Measurements from ENCODE around the gene UGT1A8.
A peak's percentile ranks its signal among the peaks of the same experiment; 100 is the strongest.
"Not testable (repeated sequence)": the region's sequence is repeated elsewhere in the genome, so short reads cannot be mapped to it uniquely, and the experiment has no call there.

UGT1A8 gene

DNA sequence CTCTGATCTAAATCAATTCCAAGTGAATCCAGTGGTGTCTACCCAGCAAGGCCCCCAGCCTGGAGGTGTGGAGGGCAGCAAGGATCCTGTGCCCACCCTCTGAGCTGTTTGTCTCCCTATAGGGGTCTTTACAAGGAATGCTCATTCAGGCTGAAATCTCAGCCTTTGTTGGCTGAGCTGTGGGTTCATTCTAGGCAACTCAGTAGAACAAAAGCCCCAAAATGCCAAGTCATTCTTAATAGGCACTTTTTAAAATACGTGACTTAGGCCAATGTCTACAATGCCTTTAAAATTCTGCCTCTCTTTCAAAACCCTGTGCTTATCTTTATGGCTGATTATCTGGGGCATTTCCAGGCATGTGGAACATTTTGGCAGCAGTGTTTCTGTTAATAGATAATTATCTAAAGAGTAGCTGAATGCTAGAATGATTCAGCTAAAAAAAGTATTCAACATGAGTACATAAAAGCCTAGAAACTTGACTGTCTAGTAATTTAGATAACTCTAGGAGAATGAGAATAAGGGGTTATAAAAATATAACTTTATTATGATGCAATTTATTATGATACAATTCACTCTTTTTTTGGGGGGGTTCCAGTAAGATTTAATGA, 82.7 kb downstream of the UGT1A8 start:
- peak overlapping the region in 1 of 2 experiments; percentile 6 for H3K27ac ChIP-seq (ENCODE audit: insufficient read depth in 1 of 2, low read depth in 1 of 2, low read length in 2 of 2, poor library complexity in 1 of 2, severe bottlenecking in 2 of 2)
- no peaks in the 10 kb centered on the region for H3K36me3 ChIP-seq (ENCODE audit: control insufficient read depth in 4 of 4, insufficient read depth in 4 of 4, low read length in 3 of 4)
- DNase-seq, result peak; percentile 75 to 91 (median 85)
- ChIA-PET POLR2A (no interaction called here), CTCF (interaction anchor here (2.0 kb wide), 1 partner anchor 9 kb away, joined by 6 read pairs; no protein-coding TSS in a partner anchor)
- peaks cover 0 to 17% (median 7%) of the 10 kb centered on the region in 4 experiments for H3K4me1 ChIP-seq (ENCODE audit: control extremely low read depth in 1 of 4, control insufficient read depth in 4 of 4, insufficient read depth in 4 of 4, low read length in 3 of 4)
- H3K9me3 ChIP-seq (ENCODE audit: control extremely low read depth in 1 of 5, control insufficient read depth in 4 of 5, insufficient read depth in 2 of 5, low read depth in 1 of 5, low read length in 4 of 5), result no peaks in the 10 kb centered on the region
- no CpG with 5 or more reads among the region's 1 CpG for WGBS (ENCODE audit: insufficient coverage)
- H3K27me3 ChIP-seq (replicated peaks in 2 of 5; ENCODE audit: control insufficient read depth in 4 of 5, insufficient read depth in 5 of 5, low read length in 4 of 5), result no peaks in the 10 kb centered on the region
- no peak overlapping the region for H3K4me3 ChIP-seq (ENCODE audit: control insufficient read depth in 1 of 7, extremely low read depth in 1 of 7, insufficient read depth in 4 of 7, low read depth in 2 of 7, low read length in 6 of 7)

DNA sequence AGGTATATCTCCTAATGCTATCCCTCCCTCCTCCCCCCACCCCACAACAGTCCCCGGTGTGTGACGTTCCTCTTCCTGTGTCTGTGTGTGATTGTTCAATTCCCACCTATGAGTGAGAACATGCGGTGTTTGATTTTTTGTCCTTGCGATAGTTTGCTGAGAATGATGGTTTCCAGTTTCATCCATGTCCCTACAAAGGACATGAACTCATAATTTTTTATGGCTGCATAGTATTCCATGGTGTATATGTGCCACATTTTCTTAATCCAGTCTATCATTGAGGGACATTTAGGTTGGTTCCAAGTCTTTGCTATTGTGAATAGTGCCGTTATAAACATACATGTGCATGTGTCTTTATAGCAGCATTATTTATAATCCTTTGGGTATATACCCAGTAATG, 83.4 kb downstream of the UGT1A8 start:
- no CpG with 5 or more reads among the region's 5 CpGs for WGBS (ENCODE audit: insufficient coverage)
- H3K4me3 ChIP-seq (ENCODE audit: control insufficient read depth in 1 of 7, extremely low read depth in 1 of 7, insufficient read depth in 4 of 7, low read depth in 2 of 7, low read length in 6 of 7); H3K36me3 ChIP-seq (ENCODE audit: control insufficient read depth in 4 of 4, insufficient read depth in 4 of 4, low read length in 3 of 4); DNase-seq; H3K27me3 ChIP-seq (replicated peaks in 2 of 5; ENCODE audit: control insufficient read depth in 4 of 5, insufficient read depth in 5 of 5, low read length in 4 of 5); H3K27ac ChIP-seq (ENCODE audit: insufficient read depth in 1 of 2, low read depth in 1 of 2, low read length in 2 of 2, poor library complexity in 1 of 2, severe bottlenecking in 2 of 2); H3K9me3 ChIP-seq (ENCODE audit: control extremely low read depth in 1 of 5, control insufficient read depth in 4 of 5, insufficient read depth in 2 of 5, low read depth in 1 of 5, low read length in 4 of 5); POLR2A ChIA-PET: not testable (repeated sequence)
- H3K4me1 ChIP-seq (ENCODE audit: control extremely low read depth in 1 of 4, control insufficient read depth in 4 of 4, insufficient read depth in 4 of 4, low read length in 3 of 4), result peaks cover 0 to 17% (median 7%) of the 10 kb centered on the region in 4 experiments
- CTCF ChIA-PET, result interaction anchor here (2.0 kb wide), 1 partner anchor 10 kb away, joined by 6 read pairs; no protein-coding TSS in a partner anchor

DNA sequence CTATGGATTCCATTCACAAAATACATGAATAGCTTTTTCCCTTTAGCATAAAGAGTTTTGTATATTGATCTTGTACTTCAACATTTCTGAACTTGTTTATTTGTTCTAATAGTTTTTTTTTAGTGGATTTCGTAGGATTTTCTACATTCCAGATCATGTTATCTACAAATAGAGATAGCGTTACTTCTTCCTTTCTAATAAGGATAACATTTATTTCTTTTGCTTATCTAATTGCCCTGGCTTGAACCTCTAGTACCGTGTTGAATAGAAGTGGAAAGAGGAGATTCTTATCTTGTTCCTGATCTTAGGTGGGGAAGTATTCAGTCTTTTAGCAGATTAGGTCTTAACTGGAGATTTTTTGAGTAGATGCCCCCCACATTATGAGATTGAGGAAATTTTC, 84.8 kb downstream of the UGT1A8 start:
- POLR2A ChIA-PET, result no interaction called here
- H3K27ac ChIP-seq (ENCODE audit: insufficient read depth in 1 of 2, low read depth in 1 of 2, low read length in 2 of 2, poor library complexity in 1 of 2, severe bottlenecking in 2 of 2), result no peak overlapping the region
- WGBS (ENCODE audit: insufficient coverage), result no CpG with 5 or more reads among the region's 3 CpGs

DNA sequence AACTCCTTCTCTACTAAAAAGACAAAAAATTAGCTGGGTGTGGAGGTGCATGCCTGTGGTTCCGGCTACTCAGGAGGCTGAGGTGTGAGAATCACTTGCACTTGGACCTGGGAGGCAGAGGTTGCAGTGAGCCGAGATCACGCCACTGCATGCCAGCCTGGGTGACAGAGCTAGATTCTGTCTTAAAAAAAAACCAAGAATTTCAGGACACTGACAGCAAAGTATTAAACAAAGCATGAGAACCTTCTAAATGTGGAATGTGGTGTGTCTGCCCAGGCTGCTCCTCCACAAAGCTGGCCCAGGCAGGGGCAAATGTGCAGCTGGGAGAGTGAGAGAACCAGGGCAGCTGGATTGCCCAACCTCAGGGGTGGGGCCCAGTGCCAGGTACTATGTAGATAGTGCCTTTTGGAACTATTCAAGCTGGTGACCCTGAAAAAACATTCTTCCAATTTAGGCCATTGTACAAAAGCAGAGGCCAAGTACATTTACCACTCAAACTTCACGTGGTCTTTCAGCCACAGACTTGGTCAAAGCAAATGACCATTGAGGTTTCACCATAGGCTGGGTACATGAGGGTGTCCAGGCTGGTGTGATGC, 88.6 kb downstream of the UGT1A8 start:
- Histone ChIP-seq H3K27ac (ENCODE audit: insufficient read depth in 1 of 2, low read depth in 1 of 2, low read length in 2 of 2, poor library complexity in 1 of 2, severe bottlenecking in 2 of 2) (no peak overlapping the region), H3K27me3 (replicated peaks in 2 of 5; ENCODE audit: control insufficient read depth in 4 of 5, insufficient read depth in 5 of 5, low read length in 4 of 5) (no peaks in the 10 kb centered on the region), H3K36me3 (ENCODE audit: control insufficient read depth in 4 of 4, insufficient read depth in 4 of 4, low read length in 3 of 4) (no peaks in the 10 kb centered on the region), H3K4me3 (ENCODE audit: control insufficient read depth in 1 of 7, extremely low read depth in 1 of 7, insufficient read depth in 4 of 7, low read depth in 2 of 7, low read length in 6 of 7) (no peak overlapping the region), H3K9me3 (ENCODE audit: control extremely low read depth in 1 of 5, control insufficient read depth in 4 of 5, insufficient read depth in 2 of 5, low read depth in 1 of 5, low read length in 4 of 5) (no peaks in the 10 kb centered on the region), H3K4me1 (ENCODE audit: control extremely low read depth in 1 of 4, control insufficient read depth in 4 of 4, insufficient read depth in 4 of 4, low read length in 3 of 4) (no peaks in the 10 kb centered on the region)
- no peak for DNase-seq
- POLR2A ChIA-PET, result interaction anchor here (0.7 kb wide), 1 partner anchor 838 kb away, joined by 3 read pairs; no protein-coding TSS in a partner anchor
- CTCF ChIA-PET, result no interaction called here
- 67% methylated on average over 3 of the region's 4 CpGs for WGBS (ENCODE audit: insufficient coverage)

More for the DNA sequence above, 84.8 kb downstream of the UGT1A8 start:
- no peak for DNase-seq
- CTCF ChIA-PET, result no interaction called here
- Histone ChIP-seq H3K27me3 (replicated peaks in 2 of 5; ENCODE audit: control insufficient read depth in 4 of 5, insufficient read depth in 5 of 5, low read length in 4 of 5) (no peaks in the 10 kb centered on the region), H3K4me1 (ENCODE audit: control extremely low read depth in 1 of 4, control insufficient read depth in 4 of 4, insufficient read depth in 4 of 4, low read length in 3 of 4) (peaks cover 0 to 17% (median 7%) of the 10 kb centered on the region in 4 experiments), H3K36me3 (ENCODE audit: control insufficient read depth in 4 of 4, insufficient read depth in 4 of 4, low read length in 3 of 4) (no peaks in the 10 kb centered on the region), H3K9me3 (ENCODE audit: control extremely low read depth in 1 of 5, control insufficient read depth in 4 of 5, insufficient read depth in 2 of 5, low read depth in 1 of 5, low read length in 4 of 5) (no peaks in the 10 kb centered on the region), H3K4me3 (ENCODE audit: control insufficient read depth in 1 of 7, extremely low read depth in 1 of 7, insufficient read depth in 4 of 7, low read depth in 2 of 7, low read length in 6 of 7) (no peak overlapping the region)

DNA sequence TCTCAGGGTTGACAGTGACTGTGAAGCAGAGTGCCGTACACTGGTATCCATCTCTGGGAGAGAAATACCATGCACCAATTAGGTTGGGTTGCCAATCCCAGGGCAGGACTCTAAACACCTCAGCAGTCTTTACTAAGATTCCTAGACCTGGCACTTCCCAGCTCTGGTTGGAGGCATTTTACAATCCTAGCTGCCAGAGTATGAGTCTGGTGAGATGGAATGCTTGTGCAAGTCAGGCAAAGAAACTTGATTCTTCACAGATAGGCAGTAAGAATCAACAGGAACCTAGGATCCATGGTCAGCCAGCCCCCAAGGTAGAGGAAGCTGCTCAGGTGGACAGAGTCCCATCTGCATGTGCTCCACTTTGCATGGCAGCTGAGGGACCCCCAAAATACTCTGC, 89.3 kb downstream of the UGT1A8 start:
- no peaks in the 10 kb centered on the region for H3K36me3 ChIP-seq (ENCODE audit: control insufficient read depth in 4 of 4, insufficient read depth in 4 of 4, low read length in 3 of 4)
- no peak for DNase-seq
- H3K9me3 ChIP-seq (ENCODE audit: control extremely low read depth in 1 of 5, control insufficient read depth in 4 of 5, insufficient read depth in 2 of 5, low read depth in 1 of 5, low read length in 4 of 5), result no peaks in the 10 kb centered on the region
- CTCF ChIA-PET, result no interaction called here
- H3K4me1 ChIP-seq (ENCODE audit: control extremely low read depth in 1 of 4, control insufficient read depth in 4 of 4, insufficient read depth in 4 of 4, low read length in 3 of 4), result no peaks in the 10 kb centered on the region
- no peak overlapping the region for H3K27ac ChIP-seq (ENCODE audit: insufficient read depth in 1 of 2, low read depth in 1 of 2, low read length in 2 of 2, poor library complexity in 1 of 2, severe bottlenecking in 2 of 2)
- 100% methylated on average over 1 of the region's 1 CpG for WGBS (ENCODE audit: insufficient coverage)
- no peaks in the 10 kb centered on the region for H3K27me3 ChIP-seq (replicated peaks in 2 of 5; ENCODE audit: control insufficient read depth in 4 of 5, insufficient read depth in 5 of 5, low read length in 4 of 5)
- POLR2A ChIA-PET, result no interaction called here
- H3K4me3 ChIP-seq (ENCODE audit: control insufficient read depth in 1 of 7, extremely low read depth in 1 of 7, insufficient read depth in 4 of 7, low read depth in 2 of 7, low read length in 6 of 7), result no peak overlapping the region

DNA sequence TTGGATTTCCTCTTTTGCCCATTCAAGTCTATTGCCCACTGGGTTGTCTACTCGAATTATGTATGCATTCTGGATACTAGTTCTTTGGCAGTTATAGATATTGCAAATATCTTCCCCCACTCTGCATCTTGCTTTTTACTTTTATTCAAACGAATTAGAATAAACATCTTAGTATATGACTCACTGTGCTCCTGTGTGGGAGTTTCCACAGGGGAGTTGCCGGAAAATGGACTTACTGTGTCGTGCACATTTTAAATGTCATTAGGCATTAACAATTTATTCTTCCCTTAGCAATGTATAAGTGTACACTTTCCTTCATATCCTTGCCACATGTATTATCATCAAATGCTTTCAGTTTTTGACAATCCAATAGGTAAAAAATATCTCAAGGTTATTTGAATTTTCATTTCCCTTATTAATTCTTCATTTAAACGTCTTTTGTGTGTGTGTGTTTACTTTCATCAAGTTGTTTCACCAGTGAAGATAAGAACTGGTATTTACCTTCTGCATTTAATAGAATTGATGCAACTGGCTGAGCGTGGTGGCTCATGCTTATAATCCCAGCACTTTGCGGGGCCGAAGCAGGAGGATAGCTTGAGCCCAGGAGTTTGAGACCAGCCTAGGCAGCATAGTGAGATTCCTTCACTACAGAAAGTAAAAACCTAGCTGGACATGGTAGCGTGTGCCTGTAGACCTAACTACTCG, 90.7 kb downstream of the UGT1A8 start:
- Histone ChIP-seq H3K27me3 (replicated peaks in 2 of 5; ENCODE audit: control insufficient read depth in 4 of 5, insufficient read depth in 5 of 5, low read length in 4 of 5) (no peaks in the 10 kb centered on the region), H3K36me3 (ENCODE audit: control insufficient read depth in 4 of 4, insufficient read depth in 4 of 4, low read length in 3 of 4) (no peaks in the 10 kb centered on the region), H3K4me3 (ENCODE audit: control insufficient read depth in 1 of 7, extremely low read depth in 1 of 7, insufficient read depth in 4 of 7, low read depth in 2 of 7, low read length in 6 of 7) (no peak overlapping the region), H3K9me3 (ENCODE audit: control extremely low read depth in 1 of 5, control insufficient read depth in 4 of 5, insufficient read depth in 2 of 5, low read depth in 1 of 5, low read length in 4 of 5) (no peaks in the 10 kb centered on the region), H3K4me1 (ENCODE audit: control extremely low read depth in 1 of 4, control insufficient read depth in 4 of 4, insufficient read depth in 4 of 4, low read length in 3 of 4) (no peaks in the 10 kb centered on the region), H3K27ac (ENCODE audit: insufficient read depth in 1 of 2, low read depth in 1 of 2, low read length in 2 of 2, poor library complexity in 1 of 2, severe bottlenecking in 2 of 2) (no peak overlapping the region)
- no peak for DNase-seq
- ChIA-PET CTCF (no interaction called here), POLR2A (no interaction called here)
- WGBS (ENCODE audit: insufficient coverage), result 96% methylated on average over 8 of the region's 10 CpGs

DNA sequence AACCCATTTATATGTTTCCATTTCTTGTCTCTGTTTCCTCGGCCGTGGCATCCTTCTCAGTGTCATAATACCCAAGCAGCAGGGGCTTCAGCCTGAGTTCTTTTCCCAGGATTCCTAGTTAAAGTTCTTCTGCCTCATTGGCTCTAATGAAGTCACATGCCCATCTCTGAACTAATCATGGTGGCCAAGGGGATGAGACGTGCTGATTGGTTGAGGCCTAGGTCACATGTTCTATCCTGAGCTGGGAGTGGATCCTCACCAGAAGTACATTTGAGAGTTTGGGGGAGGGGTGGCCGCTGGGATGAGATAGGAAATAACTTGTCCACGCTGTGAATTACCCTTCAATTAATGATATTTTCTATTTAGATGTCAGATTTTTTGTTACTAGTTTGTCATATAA, 91.5 kb downstream of the UGT1A8 start:
- no peaks in the 10 kb centered on the region for H3K4me1 ChIP-seq (ENCODE audit: control extremely low read depth in 1 of 4, control insufficient read depth in 4 of 4, insufficient read depth in 4 of 4, low read length in 3 of 4)
- CTCF ChIA-PET, result no interaction called here
- no peak for DNase-seq
- POLR2A ChIA-PET, result no interaction called here
- 90% methylated on average over 2 of the region's 5 CpGs for WGBS (ENCODE audit: insufficient coverage)
- no peak overlapping the region for H3K27ac ChIP-seq (ENCODE audit: insufficient read depth in 1 of 2, low read depth in 1 of 2, low read length in 2 of 2, poor library complexity in 1 of 2, severe bottlenecking in 2 of 2)
- H3K27me3 ChIP-seq (replicated peaks in 2 of 5; ENCODE audit: control insufficient read depth in 4 of 5, insufficient read depth in 5 of 5, low read length in 4 of 5), result no peaks in the 10 kb centered on the region
- H3K9me3 ChIP-seq (ENCODE audit: control extremely low read depth in 1 of 5, control insufficient read depth in 4 of 5, insufficient read depth in 2 of 5, low read depth in 1 of 5, low read length in 4 of 5), result no peaks in the 10 kb centered on the region
- no peaks in the 10 kb centered on the region for H3K36me3 ChIP-seq (ENCODE audit: control insufficient read depth in 4 of 4, insufficient read depth in 4 of 4, low read length in 3 of 4)
- H3K4me3 ChIP-seq (ENCODE audit: control insufficient read depth in 1 of 7, extremely low read depth in 1 of 7, insufficient read depth in 4 of 7, low read depth in 2 of 7, low read length in 6 of 7), result no peak overlapping the region

Measured in common myeloid progenitor, CD34-positive (primary cell).